Measurements from ENCODE around the gene CRIP1.

The CRIP1 gene

DNA sequence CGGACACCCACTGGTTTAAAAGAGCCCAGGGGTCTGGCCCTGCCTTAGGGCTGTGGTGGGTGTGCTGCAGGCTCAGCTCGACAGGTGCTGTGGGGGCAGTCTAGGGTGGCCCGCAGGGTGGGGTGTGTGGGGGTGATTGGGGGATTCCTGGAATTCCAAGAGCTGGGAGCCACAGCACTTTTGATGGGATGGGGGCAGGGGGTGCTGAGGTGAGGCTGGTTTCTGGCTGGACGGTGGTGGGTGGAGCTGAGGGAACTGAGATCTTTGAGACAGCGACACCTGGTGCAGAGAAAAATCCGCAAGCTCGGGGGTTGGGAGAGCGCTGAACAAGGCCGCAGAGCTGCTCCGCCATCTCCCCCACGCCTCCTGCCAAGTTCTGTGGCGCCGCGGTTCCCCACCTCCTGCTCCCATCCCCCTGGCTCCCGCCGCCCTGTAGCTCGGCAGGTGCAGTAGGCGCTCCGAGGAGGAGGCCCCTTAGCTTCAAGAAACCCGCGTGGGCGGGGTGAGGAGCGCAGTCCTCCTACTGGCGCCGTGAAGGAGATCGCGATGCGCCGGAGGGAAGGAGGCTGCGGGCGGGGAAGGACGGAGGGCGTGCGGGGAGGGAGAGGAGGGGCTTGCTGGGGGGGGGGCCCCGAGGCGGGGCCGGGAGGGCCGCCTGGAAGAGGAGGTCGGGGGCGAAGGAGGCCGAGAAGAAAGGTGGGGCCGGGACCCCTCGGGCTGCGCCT is 3.0 kb downstream of the CRIP1 start:
- peak; percentile 88 to 94 for DNase-seq
- Histone ChIP-seq H3K4me1 (peaks cover 0 to 70% (median 57%) of the 10 kb centered on the region in 4 donors), H3K27ac (peak overlapping the region; percentile 97 to 98), H3K36me3 (peaks cover 0 to 12% (median 0%) of the 10 kb centered on the region in 3 donors), H3K9me3 (no peaks in the 10 kb centered on the region), H3K4me3 (peak overlapping the region; percentile 63 to 65), H3K27me3 (no peaks in the 10 kb centered on the region)
- intact Hi-C loops (cut with DNase I; ENCODE audit: low total_unique reads), result loop anchor here (2.0 to 10.0 kb wide), 6 partner anchors 38 to 505 kb away; partner anchors contain the start of genes BRF1, CLBA1 and TMEM121
- TF ChIP-seq, protein P1, sequence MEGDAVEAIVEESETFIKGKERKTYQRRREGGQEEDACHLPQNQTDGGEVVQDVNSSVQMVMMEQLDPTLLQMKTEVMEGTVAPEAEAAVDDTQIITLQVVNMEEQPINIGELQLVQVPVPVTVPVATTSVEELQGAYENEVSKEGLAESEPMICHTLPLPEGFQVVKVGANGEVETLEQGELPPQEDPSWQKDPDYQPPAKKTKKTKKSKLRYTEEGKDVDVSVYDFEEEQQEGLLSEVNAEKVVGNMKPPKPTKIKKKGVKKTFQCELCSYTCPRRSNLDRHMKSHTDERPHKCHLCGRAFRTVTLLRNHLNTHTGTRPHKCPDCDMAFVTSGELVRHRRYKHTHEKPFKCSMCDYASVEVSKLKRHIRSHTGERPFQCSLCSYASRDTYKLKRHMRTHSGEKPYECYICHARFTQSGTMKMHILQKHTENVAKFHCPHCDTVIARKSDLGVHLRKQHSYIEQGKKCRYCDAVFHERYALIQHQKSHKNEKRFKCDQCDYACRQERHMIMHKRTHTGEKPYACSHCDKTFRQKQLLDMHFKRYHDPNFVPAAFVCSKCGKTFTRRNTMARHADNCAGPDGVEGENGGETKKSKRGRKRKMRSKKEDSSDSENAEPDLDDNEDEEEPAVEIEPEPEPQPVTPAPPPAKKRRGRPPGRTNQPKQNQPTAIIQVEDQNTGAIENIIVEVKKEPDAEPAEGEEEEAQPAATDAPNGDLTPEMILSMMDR (IDR thresholded peaks at IDR 0.05), result peak; percentile 57 to 81

DNA sequence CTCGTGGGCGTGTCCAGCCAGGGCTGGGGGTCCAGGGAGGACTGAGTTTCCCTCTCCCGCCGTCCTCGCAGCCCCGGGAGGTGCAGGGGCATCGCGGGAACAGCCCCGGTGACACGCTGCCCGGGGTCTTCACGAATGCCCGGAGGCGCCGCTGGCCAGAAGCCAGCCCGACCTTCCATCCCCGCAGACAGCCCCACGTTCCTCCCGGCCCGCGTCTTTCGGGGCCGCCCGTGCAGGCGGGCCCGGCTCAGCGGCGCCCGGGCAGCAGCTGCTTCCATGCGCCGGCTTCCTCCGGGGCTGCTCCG is 3.5 kb downstream of the CRIP1 start:
- intact Hi-C loops (cut with DNase I; ENCODE audit: low total_unique reads), result loop anchor here (2.0 to 10.0 kb wide), 5 partner anchors 37 to 505 kb away; partner anchors contain the start of genes BRF1, CLBA1 and TMEM121
- Histone ChIP-seq H3K27ac (peak overlapping the region; percentile 97 to 98), H3K36me3 (peaks cover 0 to 12% (median 0%) of the 10 kb centered on the region in 3 donors), H3K9me3 (no peaks in the 10 kb centered on the region), H3K4me3 (peak overlapping the region; percentile 63 to 65), H3K4me1 (peaks cover 0 to 67% (median 52%) of the 10 kb centered on the region in 4 donors), H3K27me3 (no peaks in the 10 kb centered on the region)
- TF ChIP-seq, protein P1 (IDR thresholded peaks at IDR 0.05), result no peak
- no peak for DNase-seq

DNA sequence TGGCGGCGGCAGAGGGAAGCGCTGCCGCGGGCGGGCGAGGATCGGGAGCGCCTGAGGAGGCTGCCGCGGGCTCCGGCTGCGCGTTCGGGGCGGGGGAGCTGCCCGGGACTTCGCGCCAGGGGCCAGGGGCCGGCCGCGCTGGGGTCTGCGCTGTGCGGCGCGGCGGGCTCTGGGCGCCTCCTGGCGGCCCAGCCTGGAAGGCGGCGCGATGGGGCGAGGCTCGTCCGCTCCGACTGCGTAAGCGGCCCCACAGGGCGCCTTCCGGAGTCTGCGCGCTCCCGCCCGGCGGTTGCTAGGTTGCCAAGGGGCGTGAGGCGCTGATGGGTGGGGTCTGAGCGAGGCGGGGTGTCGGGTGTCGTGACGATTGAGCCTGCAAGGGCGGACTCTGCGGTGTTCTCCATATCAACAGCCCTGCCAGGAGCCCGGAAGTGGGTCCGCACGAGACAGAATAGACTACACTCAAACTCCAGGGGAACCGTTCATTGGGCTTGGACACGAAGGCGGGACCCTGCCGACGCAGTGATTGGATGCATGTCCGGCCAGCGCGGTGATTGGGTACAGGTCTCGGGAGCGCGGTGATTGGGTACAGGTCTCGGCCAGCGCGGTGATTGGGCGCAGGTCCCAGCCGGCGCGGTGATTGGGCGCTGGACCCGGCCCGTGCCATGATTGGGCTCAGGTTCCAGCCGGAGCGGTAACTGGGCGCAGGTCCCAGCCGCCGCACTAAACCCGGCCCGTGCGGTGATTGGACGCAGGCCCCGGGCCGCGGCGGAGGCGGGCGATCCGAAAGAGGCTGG is 4.1 kb downstream of the CRIP1 start, which contains the start of gene TEDC1:
Gene TEDC1, plus strand, starts transcription at position 675 of the 794 bp plus-strand sequence. CDS start 130 bp downstream, outside the sequence.
- Histone ChIP-seq H3K27me3 (no peaks in the 10 kb centered on the region), H3K4me3 (peak within 1 kb of the TSS; percentile 63 to 65), H3K9me3 (no peaks in the 10 kb centered on the region), H3K36me3 (peaks cover 0 to 12% (median 0%) of the 10 kb centered on the region in 3 donors), H3K27ac (peak within 1 kb of the TSS; percentile 97 to 98), H3K4me1 (peaks cover 0 to 67% (median 47%) of the 10 kb centered on the region in 4 donors)
- intact Hi-C loops (cut with DNase I; ENCODE audit: low total_unique reads), result loop anchor here (2.0 to 10.0 kb wide), 5 partner anchors 37 to 506 kb away; partner anchors contain the start of genes BRF1, CLBA1 and TMEM121
- TF ChIP-seq, protein P1 (IDR thresholded peaks at IDR 0.05), result peak; percentile 72 to 96
- peak; percentile 100 for DNase-seq

DNA sequence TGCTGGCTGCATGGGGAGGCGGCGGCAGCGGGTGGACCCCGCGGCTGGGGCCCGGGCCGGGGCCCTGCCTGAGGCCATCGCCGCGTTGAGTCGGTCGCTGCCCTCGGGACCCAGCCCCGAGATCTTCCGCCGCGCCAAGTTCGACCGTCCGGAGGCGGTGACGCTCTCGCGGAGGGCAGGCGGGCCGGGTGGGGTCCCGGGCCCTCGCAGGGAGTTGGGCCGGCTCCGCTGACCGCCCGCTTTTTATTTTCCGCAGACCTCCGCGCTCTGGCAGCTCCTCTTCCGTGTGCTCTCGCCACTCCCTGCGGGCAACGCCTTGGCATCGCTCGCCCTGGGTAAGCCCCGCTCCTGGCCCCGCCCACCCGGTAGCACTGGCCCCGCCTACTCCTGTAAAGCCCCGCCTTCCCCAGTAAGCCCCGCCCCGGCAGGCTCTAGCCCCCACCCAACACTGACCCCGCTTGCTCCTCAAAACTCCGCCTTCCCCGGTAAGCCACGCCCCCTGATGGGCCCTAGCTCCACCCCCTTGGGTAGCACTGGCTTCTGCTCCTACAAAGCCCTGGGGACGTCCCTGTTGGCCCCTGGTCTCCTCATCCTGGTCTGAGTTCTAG is 4.8 kb downstream of the CRIP1 start:
- DNase-seq, result peak; percentile 60 to 85
- peaks cover 0 to 65% (median 40%) of the 10 kb centered on the region in 4 donors for H3K4me1 ChIP-seq
- H3K36me3 ChIP-seq, result peaks cover 0 to 12% (median 0%) of the 10 kb centered on the region in 3 donors
- TF ChIP-seq, protein P1 (IDR thresholded peaks at IDR 0.05), result no peak
- peak overlapping the region; percentile 55 to 97 for H3K27ac ChIP-seq
- intact Hi-C loops (cut with DNase I; ENCODE audit: low total_unique reads), result loop anchor here (2.0 to 10.0 kb wide), 5 partner anchors 36 to 507 kb away; partner anchors contain the start of genes BRF1, CLBA1 and TMEM121
- no peaks in the 10 kb centered on the region for H3K9me3 ChIP-seq
- H3K27me3 ChIP-seq, result no peaks in the 10 kb centered on the region
- peak overlapping the region; percentile 58 to 62 for H3K4me3 ChIP-seq
